Activated naive CD8-positive, alpha-beta T cell (primary cell): ENCODE data around the gene ASCL3.
"Not testable (repeated sequence)": the region's sequence is repeated elsewhere in the genome, so short reads cannot be mapped to it uniquely, and the experiment has no call there.

Source experiments
- H3K27ac Mint-ChIP-seq: one replicate; pipeline ENCODE4 v1.8.0; 2021; ENCODE audit warnings: mixed read lengths
- H3K27me3 Mint-ChIP-seq: one replicate; pipeline ENCODE4 v1.8.0; 2021; ENCODE audit warnings: mixed read lengths
- H3K36me3 Mint-ChIP-seq: one replicate; pipeline ENCODE4 v1.8.0; 2021; ENCODE audit warnings: mixed read lengths
- H3K4me1 Mint-ChIP-seq: one replicate; pipeline ENCODE4 v1.8.0; 2021; ENCODE audit warnings: low read depth, mixed read lengths
- H3K4me3 Mint-ChIP-seq: one replicate; pipeline ENCODE4 v1.8.0; 2021; ENCODE audit warnings: mild to moderate bottlenecking, mixed read lengths
- H3K9me3 Mint-ChIP-seq: one replicate; pipeline ENCODE4 v1.8.0; 2021; ENCODE audit warnings: low read depth, mixed read lengths

Gene ASCL3, protein sequence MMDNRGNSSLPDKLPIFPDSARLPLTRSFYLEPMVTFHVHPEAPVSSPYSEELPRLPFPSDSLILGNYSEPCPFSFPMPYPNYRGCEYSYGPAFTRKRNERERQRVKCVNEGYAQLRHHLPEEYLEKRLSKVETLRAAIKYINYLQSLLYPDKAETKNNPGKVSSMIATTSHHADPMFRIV

DNA sequence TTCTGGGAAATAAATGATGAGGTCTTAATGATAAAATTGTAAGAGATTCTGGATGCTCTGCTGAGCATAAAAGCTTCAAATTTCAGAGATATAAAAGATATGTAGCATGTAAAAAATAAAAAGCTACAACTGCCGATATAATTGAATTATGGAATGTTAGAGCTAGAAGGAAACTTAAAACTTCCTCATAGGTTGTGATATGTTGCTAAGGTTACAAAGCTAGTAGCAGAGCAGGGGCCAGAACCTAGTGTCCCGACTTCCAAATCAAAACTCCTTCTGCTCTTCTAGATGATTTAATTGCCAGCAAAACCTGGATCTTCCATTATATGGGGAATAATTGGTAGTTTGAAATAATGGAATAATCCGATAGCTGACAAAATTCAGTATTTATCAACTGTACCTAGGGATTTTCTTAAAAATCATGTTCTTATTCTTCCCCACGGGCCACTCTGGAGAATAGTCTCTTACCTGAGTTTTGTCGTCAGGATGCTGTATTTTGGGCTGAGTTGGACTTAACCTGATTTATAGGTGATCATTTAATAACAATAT is at the start of gene ASCL3:
TSS of gene ASCL3 (minus strand) at position 499 of the 549 bp plus-strand sequence. CDS start 4,855 bp downstream, outside the sequence.
- Mint-ChIP-seq H3K27me3 (peaks cover 2% of the 10 kb centered on the region), H3K4me3 (no peak within 1 kb of the TSS), H3K36me3 (peaks cover 4% of the 10 kb centered on the region), H3K4me1 (no peaks in the 10 kb centered on the region), H3K9me3 (no peaks in the 10 kb centered on the region), H3K27ac (no peak within 1 kb of the TSS)

GRCh38 chr11:8989453-8989852 is 46.6 kb upstream of the ASCL3 start:
- Mint-ChIP-seq H3K4me3 (no peak overlapping the region), H3K9me3 (no peaks in the 10 kb centered on the region), H3K27ac (no peak overlapping the region), H3K4me1 (no peaks in the 10 kb centered on the region), H3K27me3 (peaks cover 25% of the 10 kb centered on the region), H3K36me3 (peaks cover 2% of the 10 kb centered on the region)

GRCh38 chr11:8988329-8989234 is 45.8 kb upstream of the ASCL3 start:
- H3K4me1 Mint-ChIP-seq = no peaks in the 10 kb centered on the region
- no peak overlapping the region for H3K27ac Mint-ChIP-seq
- peaks cover 25% of the 10 kb centered on the region for H3K27me3 Mint-ChIP-seq
- no peaks in the 10 kb centered on the region for H3K9me3 Mint-ChIP-seq
- peaks cover 2% of the 10 kb centered on the region for H3K36me3 Mint-ChIP-seq
- no peak overlapping the region for H3K4me3 Mint-ChIP-seq

GRCh38 chr11:8987446-8987845 is 44.6 kb upstream of the ASCL3 start:
- H3K4me1 Mint-ChIP-seq = no peaks in the 10 kb centered on the region
- H3K9me3 Mint-ChIP-seq = no peaks in the 10 kb centered on the region
- H3K36me3 Mint-ChIP-seq = peaks cover 2% of the 10 kb centered on the region
- H3K4me3 Mint-ChIP-seq = no peak overlapping the region
- H3K27me3 Mint-ChIP-seq = peaks cover 25% of the 10 kb centered on the region
- no peak overlapping the region for H3K27ac Mint-ChIP-seq

GRCh38 chr11:8986772-8987171 is 44.0 kb upstream of the ASCL3 start:
- not testable (repeated sequence) for H3K36me3 Mint-ChIP-seq, H3K9me3 Mint-ChIP-seq, H3K4me3 Mint-ChIP-seq, H3K4me1 Mint-ChIP-seq, H3K27ac Mint-ChIP-seq
- H3K27me3 Mint-ChIP-seq = peaks cover 21% of the 10 kb centered on the region

DNA sequence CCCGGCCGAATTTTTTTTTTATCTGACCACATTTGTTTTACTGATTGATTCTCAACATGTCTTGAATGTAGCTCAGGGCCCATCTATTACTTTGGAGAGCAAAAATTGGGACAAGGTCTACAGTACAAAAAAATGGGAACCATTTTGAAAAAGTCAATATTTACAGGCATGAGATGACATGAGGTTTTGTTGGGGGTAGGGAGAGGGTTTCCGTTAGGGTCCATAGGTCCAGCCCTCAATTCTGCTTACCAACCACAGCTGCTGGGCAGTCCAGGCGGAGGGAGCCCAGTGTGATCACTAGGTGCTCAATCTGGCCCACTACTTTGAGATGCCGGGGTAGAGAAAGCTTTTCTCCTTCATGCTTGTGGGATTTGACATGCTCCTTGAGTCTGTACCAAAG is 42.6 kb upstream of the ASCL3 start:
- H3K9me3 Mint-ChIP-seq = no peaks in the 10 kb centered on the region
- no peaks in the 10 kb centered on the region for H3K4me1 Mint-ChIP-seq
- H3K36me3 Mint-ChIP-seq = peaks cover 2% of the 10 kb centered on the region
- no peak overlapping the region for H3K27ac Mint-ChIP-seq
- peaks cover 18% of the 10 kb centered on the region for H3K27me3 Mint-ChIP-seq
- H3K4me3 Mint-ChIP-seq = no peak overlapping the region

GRCh38 chr11:8983552-8983951 is 40.7 kb upstream of the ASCL3 start:
- Mint-ChIP-seq H3K4me3 (no peak overlapping the region), H3K27me3 (peaks cover 4% of the 10 kb centered on the region), H3K4me1 (no peaks in the 10 kb centered on the region), H3K36me3 (no peaks in the 10 kb centered on the region), H3K9me3 (no peaks in the 10 kb centered on the region), H3K27ac (no peak overlapping the region)

DNA sequence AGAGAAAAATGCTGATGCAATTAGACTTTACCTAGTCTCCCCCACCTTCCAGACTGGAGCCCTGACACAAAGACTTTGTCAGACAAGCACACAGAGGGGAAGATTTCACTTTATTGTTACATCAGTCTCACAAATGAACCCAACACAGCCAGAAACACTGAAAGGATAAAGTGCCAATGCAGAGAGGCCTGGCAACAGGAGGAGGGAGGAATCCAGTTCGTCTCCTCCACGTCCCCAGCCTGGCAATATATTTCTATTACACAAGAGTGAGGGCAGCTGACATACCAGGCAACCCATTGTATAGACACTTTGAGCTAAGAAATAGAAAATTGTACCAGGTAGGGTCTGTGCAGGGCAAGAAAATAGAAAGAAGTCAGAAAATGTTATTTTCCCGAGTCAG is 37.7 kb upstream of the ASCL3 start:
- Mint-ChIP-seq H3K36me3 (no peaks in the 10 kb centered on the region), H3K4me3 (no peak overlapping the region), H3K27ac (no peak overlapping the region)

DNA sequence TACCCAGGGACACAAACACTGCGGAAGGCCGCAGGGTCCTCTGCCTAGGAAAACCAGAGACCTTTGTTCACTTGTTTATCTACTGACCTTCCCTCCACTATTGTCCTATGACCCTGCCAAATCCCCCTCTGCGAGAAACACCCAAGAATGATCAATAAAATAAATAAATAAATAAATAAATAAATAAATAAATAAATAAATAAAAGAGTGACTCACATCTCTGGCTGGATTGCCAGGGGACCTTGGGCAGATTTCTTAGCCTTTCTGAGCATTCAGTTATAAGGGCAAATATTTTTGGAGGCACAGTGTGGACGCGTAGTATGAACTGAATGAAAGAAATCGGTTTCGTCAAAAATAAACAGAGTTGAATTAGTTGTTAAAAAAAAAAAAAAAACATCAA is 36.5 kb upstream of the ASCL3 start:
- not testable (repeated sequence) for H3K27me3 Mint-ChIP-seq, H3K4me1 Mint-ChIP-seq, H3K9me3 Mint-ChIP-seq, H3K4me3 Mint-ChIP-seq, H3K36me3 Mint-ChIP-seq, H3K27ac Mint-ChIP-seq

More for the DNA sequence above, 37.7 kb upstream of the ASCL3 start:
- no peaks in the 10 kb centered on the region for H3K27me3 Mint-ChIP-seq
- H3K9me3 Mint-ChIP-seq = no peaks in the 10 kb centered on the region
- no peaks in the 10 kb centered on the region for H3K4me1 Mint-ChIP-seq

GRCh38 chr11:8973121-8973520 is 30.3 kb upstream of the ASCL3 start:
- Mint-ChIP-seq H3K4me1 (no peaks in the 10 kb centered on the region), H3K36me3 (no peaks in the 10 kb centered on the region), H3K4me3 (no peak overlapping the region), H3K27me3 (no peaks in the 10 kb centered on the region), H3K27ac (no peak overlapping the region), H3K9me3 (no peaks in the 10 kb centered on the region)

DNA sequence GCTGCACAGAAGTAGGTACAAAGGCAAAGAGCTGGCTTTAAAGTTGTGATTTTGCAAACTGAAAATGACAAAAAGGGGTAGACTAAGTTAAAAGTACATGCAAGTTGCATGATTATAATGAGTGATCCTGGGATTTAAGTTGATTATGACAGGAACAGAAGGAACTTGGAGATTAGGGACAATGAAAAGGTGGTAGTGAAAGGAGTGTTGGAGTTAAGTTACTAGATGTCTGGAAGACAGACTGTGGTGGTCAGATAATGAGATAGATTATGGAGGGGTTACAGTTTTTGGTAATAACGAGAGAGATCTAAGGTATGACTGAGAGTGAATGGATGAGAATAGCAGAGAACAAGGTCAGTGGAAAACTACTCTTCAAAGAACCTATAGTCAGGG is 29.1 kb upstream of the ASCL3 start:
- no peaks in the 10 kb centered on the region for H3K9me3 Mint-ChIP-seq
- H3K27me3 Mint-ChIP-seq = no peaks in the 10 kb centered on the region
- H3K36me3 Mint-ChIP-seq = peaks cover 3% of the 10 kb centered on the region
- H3K4me3 Mint-ChIP-seq = no peak overlapping the region
- no peaks in the 10 kb centered on the region for H3K4me1 Mint-ChIP-seq
- no peak overlapping the region for H3K27ac Mint-ChIP-seq

- Mint-ChIP-seq H3K27ac (no peak overlapping the region), H3K4me1 (no peaks in the 10 kb centered on the region), H3K36me3 (peaks cover 3% of the 10 kb centered on the region), H3K4me3 (no peak overlapping the region), H3K9me3 (no peaks in the 10 kb centered on the region), H3K27me3 (no peaks in the 10 kb centered on the region)
These were observed 28.5 kb upstream of the ASCL3 start for GRCh38 chr11:8971196-8971923.

DNA sequence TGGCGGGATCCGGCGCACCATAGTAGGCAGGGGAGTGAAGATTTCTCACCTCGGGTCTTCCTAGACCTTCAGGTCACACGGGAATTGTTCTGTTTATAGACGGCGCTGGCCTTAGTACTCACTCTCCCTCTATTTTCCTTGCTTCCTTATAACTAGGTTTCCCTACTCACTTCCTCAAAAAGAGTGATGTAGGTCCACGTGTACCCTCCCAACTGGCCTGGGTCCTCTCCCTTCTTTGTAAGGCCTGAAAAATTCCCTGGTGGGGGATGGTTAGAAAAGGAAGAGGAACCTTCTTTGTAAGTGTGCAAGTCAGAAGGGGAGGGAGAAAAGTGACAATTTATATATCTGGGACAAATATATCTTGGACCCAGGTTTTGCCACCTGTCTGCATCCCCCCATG is 24.4 kb upstream of the ASCL3 start:
- Mint-ChIP-seq H3K36me3 (peaks cover 3% of the 10 kb centered on the region), H3K4me3 (no peak overlapping the region), H3K4me1 (peaks cover 21% of the 10 kb centered on the region), H3K27ac (no peak overlapping the region), H3K27me3 (no peaks in the 10 kb centered on the region), H3K9me3 (no peaks in the 10 kb centered on the region)

DNA sequence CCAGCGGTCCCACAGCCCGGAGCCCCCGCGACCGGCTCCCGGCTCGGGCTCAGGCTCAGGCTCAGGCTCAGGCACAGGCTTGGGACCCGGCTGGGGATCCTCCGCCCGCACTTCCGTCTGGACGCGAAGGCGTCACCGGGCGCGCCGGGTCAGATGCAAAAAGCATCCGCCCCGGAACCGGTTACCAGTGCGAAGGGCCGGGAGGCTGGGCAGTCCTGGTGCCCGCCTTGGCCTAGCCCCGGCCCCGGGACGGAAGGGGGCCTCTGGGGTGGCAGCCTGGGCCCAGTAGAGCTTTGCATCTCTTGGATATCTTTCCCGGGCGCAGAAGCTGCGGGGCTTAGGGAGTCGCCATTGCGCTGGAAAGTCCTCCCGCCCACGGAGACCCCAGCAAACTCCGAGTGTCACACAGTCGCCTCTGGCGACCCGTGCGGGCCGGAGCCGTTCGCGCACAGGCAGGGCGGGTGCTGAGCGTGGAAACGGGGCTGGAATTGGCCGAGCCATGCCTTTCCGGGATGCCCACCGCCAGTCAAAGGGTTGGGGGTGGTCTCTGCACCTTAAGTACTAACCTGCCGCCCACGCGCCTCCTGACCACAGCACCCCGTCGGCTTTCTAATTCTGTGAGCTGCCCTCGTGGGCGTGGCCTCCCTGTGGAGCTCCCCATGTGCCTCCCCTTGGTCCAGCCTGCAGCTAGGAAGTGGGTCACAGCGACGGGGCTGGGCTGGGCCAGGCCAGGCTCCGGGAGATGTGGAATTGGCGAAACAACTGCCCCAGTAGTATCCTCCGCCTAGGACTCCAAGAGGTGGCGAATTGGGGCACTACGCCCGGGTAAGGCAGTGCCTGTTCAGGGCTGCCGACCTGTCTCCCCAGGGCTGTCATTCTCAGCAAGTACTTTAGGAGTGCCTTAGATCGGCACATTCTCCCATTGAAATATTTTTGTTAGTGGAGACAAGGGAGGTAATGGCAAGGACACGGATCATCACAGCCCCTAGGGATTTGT is 21.8 kb upstream of the ASCL3 start, which contains the start of gene TMEM9B:
TSS of gene TMEM9B (minus strand) at position 119 of the 997 bp plus-strand sequence. CDS start 129 bp downstream, outside the sequence.
- Mint-ChIP-seq H3K4me3 (peak within 1 kb of the TSS; percentile 99), H3K27me3 (no peaks in the 10 kb centered on the region), H3K4me1 (peaks cover 32% of the 10 kb centered on the region)

More for the DNA sequence above, 21.8 kb upstream of the ASCL3 start, which contains the start of gene TMEM9B:
- Mint-ChIP-seq H3K27ac (peak within 1 kb of the TSS; percentile 93), H3K36me3 (peaks cover 3% of the 10 kb centered on the region), H3K9me3 (no peaks in the 10 kb centered on the region)
